ENCODE measurements around the gene ZBTB43.

The ZBTB43 gene

DNA sequence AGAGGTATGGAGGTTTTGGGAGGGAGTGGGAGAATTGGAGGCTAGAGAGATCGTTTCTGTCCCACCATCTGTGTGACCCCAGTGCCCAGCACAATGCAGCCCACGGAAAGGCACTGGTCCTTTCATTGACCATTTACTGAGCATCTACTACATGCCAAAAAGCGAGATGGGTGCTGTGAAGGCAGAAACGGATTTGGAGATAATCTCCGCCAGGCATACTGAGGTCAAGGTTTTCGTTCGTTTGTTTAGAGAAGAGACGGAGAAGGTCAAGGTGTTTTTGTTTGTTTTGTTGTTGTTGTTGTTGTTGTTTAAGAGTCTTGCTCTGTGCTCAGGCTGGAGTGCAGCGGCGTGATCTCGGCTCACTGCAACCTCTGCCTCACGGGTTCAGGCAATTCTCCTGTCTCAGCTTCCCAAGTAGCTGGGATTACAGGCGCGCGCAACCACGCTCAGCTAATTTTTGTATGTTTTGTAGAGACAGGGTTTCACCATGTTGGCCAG, 593 bp upstream of the ZBTB43 start:
- Histone ChIP-seq H3F3A (ENCODE audit: insufficient read depth) (no peaks in the 10 kb centered on the region), H3K79me2 (ENCODE audit: insufficient read depth, low read length) (peaks cover 38% of the 10 kb centered on the region), H3K9me2 (replicated peaks; ENCODE audit: insufficient read depth, low read length) (no peaks in the 10 kb centered on the region), H4K20me1 (ENCODE audit: low read depth, low read length) (no peaks in the 10 kb centered on the region), H3K4me3 (ENCODE audit: insufficient read depth, low read length, poor library complexity, severe bottlenecking) (peak overlapping the region; percentile 66), H3K9me3 (ENCODE audit: insufficient read depth, low read length) (no peaks in the 10 kb centered on the region), H3K4me2 (ENCODE audit: low read depth, low read length, poor library complexity, severe bottlenecking) (peak overlapping the region; percentile 68), H3K27ac (ENCODE audit: low read depth, low read length) (no peak overlapping the region), H3K36me3 (ENCODE audit: low read length) (no peaks in the 10 kb centered on the region; the same call in 1 of the 2 replicates), H3K9ac (ENCODE audit: low read length) (peak overlapping the region; percentile 71), H2AFZ (ENCODE audit: low read depth, low read length, severe bottlenecking) (peak overlapping the region; percentile 85), H3K27me3 (ENCODE audit: low read length) (no peaks in the 10 kb centered on the region)
- TF ChIP-seq, protein P1, sequence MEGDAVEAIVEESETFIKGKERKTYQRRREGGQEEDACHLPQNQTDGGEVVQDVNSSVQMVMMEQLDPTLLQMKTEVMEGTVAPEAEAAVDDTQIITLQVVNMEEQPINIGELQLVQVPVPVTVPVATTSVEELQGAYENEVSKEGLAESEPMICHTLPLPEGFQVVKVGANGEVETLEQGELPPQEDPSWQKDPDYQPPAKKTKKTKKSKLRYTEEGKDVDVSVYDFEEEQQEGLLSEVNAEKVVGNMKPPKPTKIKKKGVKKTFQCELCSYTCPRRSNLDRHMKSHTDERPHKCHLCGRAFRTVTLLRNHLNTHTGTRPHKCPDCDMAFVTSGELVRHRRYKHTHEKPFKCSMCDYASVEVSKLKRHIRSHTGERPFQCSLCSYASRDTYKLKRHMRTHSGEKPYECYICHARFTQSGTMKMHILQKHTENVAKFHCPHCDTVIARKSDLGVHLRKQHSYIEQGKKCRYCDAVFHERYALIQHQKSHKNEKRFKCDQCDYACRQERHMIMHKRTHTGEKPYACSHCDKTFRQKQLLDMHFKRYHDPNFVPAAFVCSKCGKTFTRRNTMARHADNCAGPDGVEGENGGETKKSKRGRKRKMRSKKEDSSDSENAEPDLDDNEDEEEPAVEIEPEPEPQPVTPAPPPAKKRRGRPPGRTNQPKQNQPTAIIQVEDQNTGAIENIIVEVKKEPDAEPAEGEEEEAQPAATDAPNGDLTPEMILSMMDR (IDR thresholded peaks at IDR 0.05; ENCODE audit: insufficient read depth, low read length, poor library complexity, severe bottlenecking), result no peak
- TF ChIP-seq EZH2phosphoT487 (conservative IDR thresholded peaks at IDR 0.05; ENCODE audit: low read length), result no peak

DNA sequence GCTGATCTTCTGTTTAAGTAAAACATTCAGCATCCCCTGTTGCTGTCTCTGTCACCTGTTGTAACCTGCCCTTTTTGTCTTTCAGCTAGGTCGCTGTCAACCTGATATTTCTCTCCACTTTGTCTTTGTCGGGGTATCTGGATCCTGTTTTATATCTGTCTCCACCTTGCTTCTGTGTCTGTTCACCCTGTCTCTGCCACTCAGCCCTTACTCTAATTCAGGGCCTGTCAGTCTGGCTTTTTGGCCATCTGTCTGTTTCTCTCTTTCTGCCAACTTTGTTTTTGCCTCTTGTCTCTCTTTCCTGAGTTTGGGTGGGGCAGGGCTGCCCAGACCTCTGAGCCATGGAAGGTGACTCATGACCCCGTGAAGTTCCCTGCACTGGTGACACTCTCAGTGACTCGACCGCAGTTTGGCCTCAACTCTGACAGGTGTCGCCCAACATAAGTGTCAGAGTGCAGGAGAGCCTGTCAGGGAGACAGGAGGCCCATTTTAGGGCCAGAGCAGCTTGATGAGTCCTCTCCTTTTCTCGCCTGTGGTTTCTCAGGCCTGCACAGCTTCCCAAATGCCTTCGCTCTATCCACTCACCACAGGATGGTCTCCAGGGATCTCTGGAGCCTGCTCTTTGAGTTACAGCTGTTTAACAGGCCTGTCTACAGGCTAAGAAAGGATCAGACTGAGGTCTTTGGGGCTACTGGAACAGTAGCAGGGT, 868 bp downstream of the ZBTB43 start:
- no peaks in the 10 kb centered on the region for H4K20me1 ChIP-seq (ENCODE audit: low read depth, low read length)
- H3K36me3 ChIP-seq (ENCODE audit: low read length), result no peaks in the 10 kb centered on the region; the same call in 1 of the 2 replicates
- no peaks in the 10 kb centered on the region for H3K9me2 ChIP-seq (replicated peaks; ENCODE audit: insufficient read depth, low read length)
- H3K79me2 ChIP-seq (ENCODE audit: insufficient read depth, low read length), result peaks cover 40% of the 10 kb centered on the region
- H3K9ac ChIP-seq (ENCODE audit: low read length), result peak overlapping the region; percentile 71
- H3K4me2 ChIP-seq (ENCODE audit: low read depth, low read length, poor library complexity, severe bottlenecking), result peak overlapping the region; percentile 68
- H3K9me3 ChIP-seq (ENCODE audit: insufficient read depth, low read length), result no peaks in the 10 kb centered on the region
- peak overlapping the region; percentile 28 for H3K27ac ChIP-seq (ENCODE audit: low read depth, low read length)
- no peak for TF ChIP-seq EZH2phosphoT487 (conservative IDR thresholded peaks at IDR 0.05; ENCODE audit: low read length)
- TF ChIP-seq, protein P1 (IDR thresholded peaks at IDR 0.05; ENCODE audit: insufficient read depth, low read length, poor library complexity, severe bottlenecking), result no peak
- no peaks in the 10 kb centered on the region for H3F3A ChIP-seq (ENCODE audit: insufficient read depth)
- peak overlapping the region; percentile 66 for H3K4me3 ChIP-seq (ENCODE audit: insufficient read depth, low read length, poor library complexity, severe bottlenecking)
- peak overlapping the region; percentile 50 for H2AFZ ChIP-seq (ENCODE audit: low read depth, low read length, severe bottlenecking)
- H3K27me3 ChIP-seq (ENCODE audit: low read length), result no peaks in the 10 kb centered on the region

DNA sequence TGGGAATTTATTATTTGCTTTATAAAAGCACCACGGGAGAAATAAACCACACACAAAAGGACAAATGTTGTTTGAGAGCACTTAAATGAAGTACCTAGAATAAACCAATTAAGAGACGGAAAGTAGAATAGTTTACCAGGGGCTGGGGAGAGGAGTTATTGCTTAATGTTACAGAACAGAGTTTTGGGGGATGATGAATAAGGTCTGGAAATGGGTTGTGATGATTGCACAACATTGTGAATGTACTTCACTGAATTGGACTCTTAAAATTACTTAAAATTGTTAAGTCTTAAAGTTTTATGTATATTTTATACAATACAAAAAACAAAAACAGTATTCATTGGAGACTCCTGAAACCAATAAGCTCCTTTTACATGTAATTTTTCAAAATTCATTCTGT, 1.5 kb downstream of the ZBTB43 start:
- peaks cover 40% of the 10 kb centered on the region for H3K79me2 ChIP-seq (ENCODE audit: insufficient read depth, low read length)
- H3K4me2 ChIP-seq (ENCODE audit: low read depth, low read length, poor library complexity, severe bottlenecking), result peak overlapping the region; percentile 68
- H3K9me2 ChIP-seq (replicated peaks; ENCODE audit: insufficient read depth, low read length), result no peaks in the 10 kb centered on the region
- no peaks in the 10 kb centered on the region for H3K27me3 ChIP-seq (ENCODE audit: low read length)
- H3K4me3 ChIP-seq (ENCODE audit: insufficient read depth, low read length, poor library complexity, severe bottlenecking), result peak overlapping the region; percentile 66
- H2AFZ ChIP-seq (ENCODE audit: low read depth, low read length, severe bottlenecking), result no peak overlapping the region
- H3K9ac ChIP-seq (ENCODE audit: low read length), result peak overlapping the region; percentile 71
- peak overlapping the region; percentile 28; the same call in 1 of the 2 replicates for H3K27ac ChIP-seq (ENCODE audit: low read depth, low read length)
- TF ChIP-seq, protein P1 (IDR thresholded peaks at IDR 0.05; ENCODE audit: insufficient read depth, low read length, poor library complexity, severe bottlenecking), result no peak
- TF ChIP-seq EZH2phosphoT487 (conservative IDR thresholded peaks at IDR 0.05; ENCODE audit: low read length), result no peak
- H3K36me3 ChIP-seq (ENCODE audit: low read length), result peaks cover 2% of the 10 kb centered on the region; the same call in 1 of the 2 replicates
- no peaks in the 10 kb centered on the region for H4K20me1 ChIP-seq (ENCODE audit: low read depth, low read length)
- no peaks in the 10 kb centered on the region for H3K9me3 ChIP-seq (ENCODE audit: insufficient read depth, low read length)
- H3F3A ChIP-seq (ENCODE audit: insufficient read depth), result no peaks in the 10 kb centered on the region
